GM12872 (cell line): ENCODE results near the gene ORAI1.
A peak's percentile ranks its signal among the peaks of the same experiment; 100 is the strongest.

Source experiments
- CTCF ChIP-seq: IDR thresholded peaks from 3 replicates; pipeline ENCODE4 v1.5.1; 2011; ENCODE audit warnings: low read depth, mild to moderate bottlenecking, low read length, moderate library complexity; ENCODE audit not compliant: insufficient read depth

The ORAI1 gene

GRCh38 chr12:121613462-121613861 is 12.9 kb upstream of the ORAI1 start:
- TF ChIP-seq CTCF = no peak

- no peak for TF ChIP-seq CTCF
Observed at GRCh38 chr12:121614872-121615467, 11.4 kb upstream of the ORAI1 start.

GRCh38 chr12:121618659-121619233 is 7.6 kb upstream of the ORAI1 start:
- no peak for TF ChIP-seq CTCF

GRCh38 chr12:121620333-121620891 is 5.9 kb upstream of the ORAI1 start:
- no peak for TF ChIP-seq CTCF

- TF ChIP-seq CTCF = peak; percentile 37; the same call in 2 of the 3 replicates
Observed at GRCh38 chr12:121626853-121627640, 717 bp downstream of the ORAI1 start.

GRCh38 chr12:121628037-121628436 is 1.7 kb downstream of the ORAI1 start:
- TF ChIP-seq CTCF = no peak

GRCh38 chr12:121628536-121628935 is 2.2 kb downstream of the ORAI1 start:
- no peak for TF ChIP-seq CTCF
